Epithelial cell of esophagus (primary cell): ENCODE data around the gene ITGA7.

Source experiments
- DNase-seq: peaks from one replicate; pipeline ENCODE4 v3.0.0; 2010; ENCODE audit warnings: low read depth
- H3K4me3 ChIP-seq: 2 replicates; pipeline ENCODE4 v1.5.1; 2011; ENCODE audit warnings: mild to moderate bottlenecking, low read length, control low read depth
- CTCF ChIP-seq: IDR thresholded peaks from 2 replicates; pipeline ENCODE4 v1.5.1; 2011; ENCODE audit warnings: low read depth, mild to moderate bottlenecking, low read length, control low read depth, inconsistent platforms; ENCODE audit not compliant: insufficient read depth; ENCODE audit errors: missing control alignments

Gene ITGA7

GRCh38 chr12:55684761-55685370 lies 22.8 kb downstream of the ITGA7 start:
- no peak for TF ChIP-seq CTCF
- no peak overlapping the region for H3K4me3 ChIP-seq
- no peak for DNase-seq

- TF ChIP-seq CTCF, result no peak
- H3K4me3 ChIP-seq, result no peak overlapping the region
- DNase-seq, result no peak
Observed at GRCh38 chr12:55683676-55684075, 24.0 kb downstream of the ITGA7 start.

- no peak overlapping the region for H3K4me3 ChIP-seq
- no peak for TF ChIP-seq CTCF
- DNase-seq, result no peak
Observed at GRCh38 chr12:55682087-55682796, 25.5 kb downstream of the ITGA7 start.

GRCh38 chr12:55681142-55682077 lies 26.3 kb downstream of the ITGA7 start:
- peak; percentile 46 for DNase-seq
- no peak overlapping the region for H3K4me3 ChIP-seq
- TF ChIP-seq CTCF, result peak; percentile 23

- no peak overlapping the region for H3K4me3 ChIP-seq
- no peak for DNase-seq
- TF ChIP-seq CTCF, result no peak
Observed at GRCh38 chr12:55679691-55680090, 28.0 kb downstream of the ITGA7 start.

- TF ChIP-seq CTCF, result no peak
- no peak overlapping the region for H3K4me3 ChIP-seq
- DNase-seq, result no peak
Observed at GRCh38 chr12:55676707-55677106, 31.0 kb downstream of the ITGA7 start.
